T-helper 17 cell (primary cell): ENCODE data around the gene PTPN22. TPM values are rescaled to one million over a fixed set of nuclear protein-coding genes. Genes with fewer than 3 reads are reported as not detected.

Experiments
- ATAC-seq: fragments of 150-1000 bp; cut with Tn5 transposase; 2 replicates; pipeline ENCODE4 v1.10.0; 2021; ENCODE audit warnings: mild to moderate bottlenecking, moderate library complexity
- DNase-seq, 3 donors: peaks; one replicate each; pipeline versions ENCODE4 v3.0.0 to v3.0.0-alpha.2; 2020 to 2021
- H3K9me3 ChIP-seq: one replicate; pipeline ENCODE4 v1.7.0; 2013; ENCODE audit warnings: low read length, mild to moderate bottlenecking; ENCODE audit not compliant: control insufficient read depth, poor library complexity, severe bottlenecking
- H3K27ac Mint-ChIP-seq: one replicate; pipeline ENCODE4 v1.8.0; 2022; ENCODE audit warnings: mild to moderate bottlenecking, moderate library complexity, mixed read lengths
- H3K27me3 Mint-ChIP-seq: one replicate; pipeline ENCODE4 v1.8.0; 2022; ENCODE audit warnings: mixed read lengths
- H3K36me3 Mint-ChIP-seq: one replicate; pipeline ENCODE4 v1.8.0; 2022; ENCODE audit warnings: low read depth, mixed read lengths
- H3K4me1 Mint-ChIP-seq: one replicate; pipeline ENCODE4 v1.8.0; 2022; ENCODE audit warnings: mild to moderate bottlenecking, mixed read lengths
- H3K4me3 Mint-ChIP-seq: one replicate; pipeline ENCODE4 v1.8.0; 2022; ENCODE audit warnings: mild to moderate bottlenecking, moderate library complexity, mixed read lengths
- total RNA-seq, 4 donors: library from RNA in 2 of 4; stranded (reverse) in 2 of 4; gene quantifications; one replicate each; pipeline ENCODE4 v1.2.3 and lab custom pipeline; 2022 to 2026

PTPN22 gene
- total RNA-seq, 2 donors from 2014 or later: 40.8 to 42.6 TPM

DNA sequence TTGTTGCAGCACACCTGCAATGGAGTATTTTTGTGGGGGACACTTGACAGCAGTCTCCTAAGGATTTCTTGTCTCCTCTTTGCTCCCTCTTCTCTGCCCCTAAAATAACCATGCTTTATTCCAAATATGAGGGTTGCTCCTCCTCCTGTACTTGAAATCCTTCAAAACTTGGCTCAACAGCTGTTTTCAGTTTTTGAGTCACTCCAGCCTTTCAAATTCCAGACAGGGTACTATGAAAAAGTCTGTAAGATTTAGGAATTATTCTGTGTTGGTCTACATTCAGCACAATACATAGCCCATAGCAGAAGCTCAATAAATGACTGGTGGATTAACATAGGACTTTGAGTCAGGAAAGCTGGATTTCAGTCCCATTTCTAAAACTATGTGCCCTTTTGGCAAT lies 27.6 kb upstream of the PTPN22 start:
- H3K27me3 Mint-ChIP-seq: no peaks in the 10 kb centered on the region
- H3K4me1 Mint-ChIP-seq: peaks cover 44% of the 10 kb centered on the region
- H3K9me3 ChIP-seq: no peaks in the 10 kb centered on the region
- ATAC-seq: no peak
- DNase-seq: no peak
- no peak overlapping the region for H3K4me3 Mint-ChIP-seq
- H3K27ac Mint-ChIP-seq: peak overlapping the region; percentile 60
- peaks cover 14% of the 10 kb centered on the region for H3K36me3 Mint-ChIP-seq

DNA sequence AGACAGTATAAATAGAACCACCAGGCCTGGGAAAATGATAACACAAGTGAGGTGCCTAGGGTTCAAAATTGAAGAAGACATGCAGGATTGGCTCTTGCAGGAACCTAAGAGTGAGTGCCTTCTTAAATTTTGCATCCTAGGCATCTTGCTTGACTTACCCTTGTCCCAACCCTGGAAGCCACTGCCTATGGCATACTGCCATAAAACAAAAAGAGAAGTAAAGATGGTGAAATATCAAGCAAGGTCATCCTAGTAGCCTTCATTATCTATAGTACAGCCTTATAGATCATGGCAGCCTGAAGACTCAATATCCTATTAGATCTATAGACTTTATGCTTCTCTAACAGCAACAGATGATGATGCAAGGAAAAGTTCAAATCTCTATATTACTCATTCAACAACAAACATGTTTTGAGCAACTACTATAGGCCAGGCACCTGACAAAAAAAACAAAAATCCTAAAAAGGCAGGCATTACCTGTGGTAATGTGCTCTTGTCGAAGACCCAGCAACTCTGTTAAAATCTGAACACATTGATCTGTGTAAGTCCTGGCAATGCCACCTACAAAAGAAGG lies 26.8 kb upstream of the PTPN22 start:
- peaks cover 17% of the 10 kb centered on the region for H3K36me3 Mint-ChIP-seq
- peak overlapping the region; percentile 32 for H3K27ac Mint-ChIP-seq
- ATAC-seq: no peak
- no peak for DNase-seq
- H3K27me3 Mint-ChIP-seq: no peaks in the 10 kb centered on the region
- peaks cover 39% of the 10 kb centered on the region for H3K4me1 Mint-ChIP-seq
- H3K4me3 Mint-ChIP-seq: no peak overlapping the region
- H3K9me3 ChIP-seq: no peaks in the 10 kb centered on the region

DNA sequence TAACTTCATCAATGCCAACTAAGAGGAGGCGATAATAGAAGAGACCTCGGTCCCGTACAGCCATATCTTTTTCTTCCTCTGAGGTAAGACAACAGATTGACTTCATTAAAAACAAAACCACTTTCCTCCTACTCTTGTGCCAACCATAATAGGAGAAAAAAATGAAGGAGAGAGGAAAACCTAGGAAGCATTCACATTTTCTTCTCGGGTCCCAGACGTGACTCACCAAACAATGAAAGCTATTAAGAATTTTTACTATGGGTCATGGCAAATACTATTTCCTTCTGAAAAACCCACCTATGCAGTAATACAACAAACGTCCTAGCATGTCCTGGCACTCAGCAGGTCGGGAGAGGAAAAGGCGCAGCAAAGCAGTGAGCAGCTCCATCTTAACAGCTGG lies 24.4 kb upstream of the PTPN22 start:
- H3K27ac Mint-ChIP-seq: no peak overlapping the region
- DNase-seq: no peak
- H3K36me3 Mint-ChIP-seq: peaks cover 17% of the 10 kb centered on the region
- no peaks in the 10 kb centered on the region for H3K27me3 Mint-ChIP-seq
- peaks cover 18% of the 10 kb centered on the region for H3K4me1 Mint-ChIP-seq
- ATAC-seq: no peak
- H3K4me3 Mint-ChIP-seq: no peak overlapping the region
- H3K9me3 ChIP-seq: no peaks in the 10 kb centered on the region

DNA sequence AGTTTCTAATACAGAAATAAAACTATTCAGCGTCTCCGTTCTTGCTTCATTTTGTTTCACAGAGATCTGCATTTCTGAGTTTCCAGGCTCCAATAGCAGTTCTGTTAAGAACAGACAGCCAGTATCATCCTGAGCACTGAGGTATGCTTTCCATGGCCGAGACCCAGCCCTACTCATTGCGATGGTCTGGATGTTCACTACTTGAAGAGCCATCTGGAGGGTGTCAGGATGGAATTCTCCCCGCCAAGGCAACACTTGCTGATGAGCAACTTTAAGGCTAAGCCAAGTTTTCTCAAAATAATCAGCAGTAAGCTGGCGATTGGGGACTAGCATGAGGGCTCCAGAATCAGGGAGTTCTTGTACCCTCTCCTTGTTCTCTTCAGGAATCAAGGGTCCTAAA lies 23.6 kb upstream of the PTPN22 start:
- ATAC-seq (no peak), DNase-seq (no peak)
- H3K9me3 ChIP-seq: no peaks in the 10 kb centered on the region
- Mint-ChIP-seq H3K4me1 (peaks cover 21% of the 10 kb centered on the region), H3K36me3 (peaks cover 17% of the 10 kb centered on the region), H3K27ac (peak overlapping the region; percentile 61), H3K27me3 (no peaks in the 10 kb centered on the region), H3K4me3 (no peak overlapping the region)

DNA sequence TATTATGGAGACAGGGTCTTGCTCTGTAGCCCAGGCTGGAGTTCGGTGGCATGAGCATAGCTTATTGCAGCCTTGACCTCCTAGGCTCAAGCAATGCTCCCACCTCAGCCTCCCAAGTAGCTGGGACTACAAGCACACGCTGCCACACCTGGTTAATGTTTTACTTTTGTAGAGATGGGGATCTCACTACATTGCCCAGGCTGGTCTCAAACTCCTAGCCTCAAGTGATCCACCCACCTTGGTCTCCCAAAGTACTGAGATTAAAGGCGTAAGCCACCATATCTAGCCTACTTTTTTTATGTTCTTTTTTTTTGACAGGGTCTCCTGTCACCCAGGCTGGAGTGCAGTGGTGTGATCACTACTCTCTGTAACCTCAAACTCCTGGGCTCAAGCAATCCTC lies 21.8 kb upstream of the PTPN22 start:
- Mint-ChIP-seq H3K27me3 (no peaks in the 10 kb centered on the region), H3K4me3 (no peak overlapping the region), H3K4me1 (peaks cover 15% of the 10 kb centered on the region), H3K36me3 (peaks cover 10% of the 10 kb centered on the region), H3K27ac (peak overlapping the region; percentile 61)
- no peak for DNase-seq
- H3K9me3 ChIP-seq: no peaks in the 10 kb centered on the region
- ATAC-seq: no peak

DNA sequence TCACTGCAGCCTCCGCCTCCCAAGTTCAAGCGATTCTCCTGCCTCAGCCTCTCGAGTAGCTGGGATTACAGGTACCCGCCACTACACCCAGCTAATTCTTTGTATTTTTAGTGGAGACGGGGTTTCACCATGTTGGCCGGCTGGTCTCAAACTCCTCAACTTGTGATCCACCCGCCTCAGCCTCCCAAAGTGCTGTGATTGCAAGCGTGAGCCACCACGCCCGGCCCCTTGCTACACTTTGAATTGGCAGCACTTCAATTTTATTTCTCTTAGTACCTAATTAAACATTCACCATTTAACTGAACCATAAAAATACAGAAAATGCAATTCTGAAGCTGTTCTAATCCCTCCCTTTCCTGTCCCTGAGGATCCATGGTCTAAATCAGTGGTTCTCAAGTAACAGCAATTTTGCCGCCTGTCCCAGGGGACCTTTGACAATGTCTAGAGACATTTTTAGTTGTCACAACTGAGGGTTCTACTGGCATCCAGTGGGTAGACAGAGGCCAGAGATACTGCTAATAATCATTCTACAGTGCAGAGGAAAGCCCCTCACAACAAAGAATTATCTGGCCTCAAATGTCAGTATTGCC lies 20.2 kb upstream of the PTPN22 start:
- no peak for DNase-seq
- no peaks in the 10 kb centered on the region for H3K9me3 ChIP-seq
- Mint-ChIP-seq H3K4me3 (no peak overlapping the region), H3K27me3 (no peaks in the 10 kb centered on the region), H3K27ac (peak overlapping the region; percentile 24), H3K4me1 (peaks cover 16% of the 10 kb centered on the region), H3K36me3 (peaks cover 10% of the 10 kb centered on the region)
- no peak for ATAC-seq

DNA sequence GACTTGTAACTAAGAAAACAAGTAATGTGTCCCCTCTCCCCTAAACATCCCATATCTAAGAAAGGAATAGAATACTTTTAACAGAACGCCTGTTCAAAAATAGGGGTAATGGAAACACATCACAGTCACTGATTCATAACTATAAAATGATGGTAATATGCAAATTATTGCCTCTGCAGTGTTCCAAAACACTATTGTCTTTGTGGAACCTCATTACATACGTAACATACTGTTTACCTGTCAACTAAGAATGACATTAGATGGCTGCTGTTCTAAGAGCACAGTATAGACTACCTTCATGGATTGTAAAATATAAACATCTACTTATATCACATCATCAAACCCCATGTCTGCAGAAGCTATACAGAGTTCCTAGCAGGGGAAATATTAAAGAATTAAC lies 19.3 kb upstream of the PTPN22 start:
- H3K4me3 Mint-ChIP-seq: no peak overlapping the region
- ATAC-seq (no peak), DNase-seq (no peak)
- H3K36me3 Mint-ChIP-seq: peaks cover 7% of the 10 kb centered on the region
- peak overlapping the region; percentile 24 for H3K27ac Mint-ChIP-seq
- no peaks in the 10 kb centered on the region for H3K9me3 ChIP-seq
- H3K27me3 Mint-ChIP-seq: no peaks in the 10 kb centered on the region
- peaks cover 22% of the 10 kb centered on the region for H3K4me1 Mint-ChIP-seq

DNA sequence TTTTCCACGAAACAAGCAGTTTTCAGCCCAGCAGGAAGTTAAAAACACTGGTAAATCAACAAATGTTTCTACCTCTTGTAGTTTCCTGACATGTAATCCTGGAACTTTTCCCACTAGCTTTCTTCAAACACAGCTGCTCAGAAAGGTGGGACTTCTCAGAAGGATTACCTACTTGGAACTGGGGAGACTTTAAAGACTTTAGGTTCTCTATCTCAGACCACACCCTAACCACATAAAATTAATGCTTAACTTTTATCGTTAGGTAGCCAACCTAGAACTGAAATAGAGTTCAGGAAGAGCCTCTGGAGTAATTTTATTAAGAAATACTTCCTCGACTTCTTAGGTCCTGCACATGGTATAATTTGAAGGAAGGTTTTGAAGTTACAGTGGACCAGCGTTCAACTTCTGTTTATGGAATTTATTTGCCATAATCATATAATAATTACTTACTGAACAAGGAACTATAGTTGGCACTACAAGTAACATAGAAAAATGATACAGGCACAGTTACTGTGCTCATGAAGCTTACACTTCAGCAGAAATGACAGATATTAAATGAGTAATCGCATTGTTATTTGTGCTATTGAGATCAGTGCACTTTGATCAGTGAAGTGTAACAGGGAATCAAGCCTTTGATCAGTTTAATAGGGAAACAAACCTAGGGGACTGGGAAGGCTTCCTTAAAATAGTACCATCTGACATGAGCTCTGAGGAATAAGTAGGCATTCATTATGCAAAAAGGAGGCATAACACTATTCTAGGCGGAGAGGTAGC lies 16.1 kb upstream of the PTPN22 start, which contains the start of gene BCL2L15:
Gene BCL2L15, minus strand, starts transcription at position 180 of the 774 bp plus-strand sequence. CDS start 206 bp downstream, outside the sequence.
- Mint-ChIP-seq H3K4me3 (peak within 1 kb of the TSS; percentile 83), H3K36me3 (no peaks in the 10 kb centered on the region), H3K4me1 (peaks cover 28% of the 10 kb centered on the region), H3K27me3 (no peaks in the 10 kb centered on the region), H3K27ac (peak within 1 kb of the TSS; percentile 44)
- DNase-seq: no peak
- no peak for ATAC-seq
- no peaks in the 10 kb centered on the region for H3K9me3 ChIP-seq

DNA sequence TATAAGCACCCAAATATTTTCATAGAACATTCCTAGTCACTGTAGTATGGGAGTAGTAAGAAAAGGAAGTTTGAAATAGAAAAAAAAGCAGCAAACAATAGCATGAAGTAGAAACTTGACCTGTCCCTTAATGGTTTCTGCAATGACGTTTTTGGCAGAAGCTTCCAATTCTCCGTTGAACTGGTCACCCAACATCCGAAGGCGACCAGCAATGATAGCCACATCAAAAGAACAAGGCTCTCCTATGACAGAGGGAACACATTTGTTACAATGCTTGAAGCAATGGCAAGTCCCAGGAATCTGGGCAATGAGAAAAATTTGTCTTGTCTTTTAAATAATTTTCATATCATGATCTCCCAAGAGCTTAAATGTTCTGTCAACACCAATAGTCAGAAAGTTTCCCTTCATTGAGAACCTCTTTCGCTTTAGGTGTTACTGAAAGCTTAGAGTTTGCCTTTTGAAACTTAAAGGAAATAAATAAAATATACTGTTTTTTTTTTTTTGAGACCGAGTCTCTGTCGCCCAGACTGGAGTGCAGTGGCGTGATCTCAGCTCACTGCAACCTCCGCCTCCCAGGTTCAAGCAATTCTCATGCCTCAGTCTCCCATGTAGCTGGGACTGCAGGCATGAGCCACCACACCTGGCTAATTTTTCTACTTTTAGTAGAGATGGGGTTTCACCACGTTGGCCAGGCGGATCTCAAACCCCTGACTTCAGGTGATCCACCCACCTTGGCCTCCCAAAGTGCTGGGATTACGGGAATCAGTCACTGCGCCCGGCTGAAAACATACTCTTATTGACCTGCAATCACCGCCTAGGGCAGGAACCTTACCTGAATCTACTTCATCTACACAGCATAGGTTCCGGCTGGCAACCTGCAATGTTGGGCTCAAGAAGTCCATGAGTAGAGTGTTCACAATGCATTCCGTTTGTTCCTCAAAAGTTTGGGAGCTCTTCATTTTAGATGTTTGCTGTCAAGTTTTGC lies 15.2 kb upstream of the PTPN22 start:
- H3K27ac Mint-ChIP-seq: peak overlapping the region; percentile 44
- DNase-seq (no peak), ATAC-seq (no peak)
- peak overlapping the region; percentile 83 for H3K4me3 Mint-ChIP-seq
- no peaks in the 10 kb centered on the region for H3K9me3 ChIP-seq
- no peaks in the 10 kb centered on the region for H3K27me3 Mint-ChIP-seq
- H3K4me1 Mint-ChIP-seq: peaks cover 29% of the 10 kb centered on the region
- H3K36me3 Mint-ChIP-seq: no peaks in the 10 kb centered on the region

DNA sequence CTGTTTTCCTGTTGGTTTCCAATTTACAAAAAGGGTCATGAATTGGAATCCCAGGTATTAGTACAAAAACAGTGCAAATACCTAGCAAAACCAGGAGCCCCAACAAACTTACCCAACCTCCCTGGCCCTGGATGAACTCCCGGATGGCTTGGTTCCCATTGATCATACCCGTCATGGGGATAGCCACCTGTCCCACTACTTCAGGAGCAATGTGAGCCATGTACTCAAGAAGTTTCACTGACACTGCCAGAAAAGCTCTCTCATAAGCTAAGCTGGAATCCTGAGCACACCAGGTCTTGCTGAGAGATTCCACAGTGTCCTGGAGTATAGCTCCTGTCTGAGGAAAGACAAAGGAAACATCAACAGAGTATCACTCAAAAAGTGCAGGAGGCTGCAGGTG lies 10.1 kb upstream of the PTPN22 start:
- H3K27ac Mint-ChIP-seq: peak overlapping the region; percentile 90
- peaks cover 51% of the 10 kb centered on the region for H3K4me1 Mint-ChIP-seq
- ATAC-seq (no peak), DNase-seq (no peak)
- no peak overlapping the region for H3K4me3 Mint-ChIP-seq
- H3K27me3 Mint-ChIP-seq: no peaks in the 10 kb centered on the region
- no peaks in the 10 kb centered on the region for H3K9me3 ChIP-seq
- H3K36me3 Mint-ChIP-seq: peaks cover 3% of the 10 kb centered on the region

DNA sequence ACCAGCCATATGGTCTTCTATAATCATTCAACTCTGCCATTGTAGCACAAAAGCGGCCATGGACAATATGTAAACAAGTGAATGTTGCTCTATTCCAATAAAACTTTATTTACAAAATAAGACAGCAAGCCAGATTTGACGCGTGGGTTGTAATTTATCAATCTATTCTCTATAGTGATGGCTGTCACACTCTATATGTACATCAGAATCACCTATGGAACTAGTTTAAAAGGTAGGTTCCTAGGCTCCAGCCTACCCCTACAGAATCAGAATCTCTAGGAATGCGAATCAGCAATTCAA lies 8.2 kb upstream of the PTPN22 start:
- Mint-ChIP-seq H3K4me1 (peaks cover 52% of the 10 kb centered on the region), H3K27ac (peak overlapping the region; percentile 90), H3K4me3 (no peak overlapping the region), H3K27me3 (no peaks in the 10 kb centered on the region), H3K36me3 (peaks cover 3% of the 10 kb centered on the region)
- ATAC-seq: no peak
- no peaks in the 10 kb centered on the region for H3K9me3 ChIP-seq
- no peak for DNase-seq

DNA sequence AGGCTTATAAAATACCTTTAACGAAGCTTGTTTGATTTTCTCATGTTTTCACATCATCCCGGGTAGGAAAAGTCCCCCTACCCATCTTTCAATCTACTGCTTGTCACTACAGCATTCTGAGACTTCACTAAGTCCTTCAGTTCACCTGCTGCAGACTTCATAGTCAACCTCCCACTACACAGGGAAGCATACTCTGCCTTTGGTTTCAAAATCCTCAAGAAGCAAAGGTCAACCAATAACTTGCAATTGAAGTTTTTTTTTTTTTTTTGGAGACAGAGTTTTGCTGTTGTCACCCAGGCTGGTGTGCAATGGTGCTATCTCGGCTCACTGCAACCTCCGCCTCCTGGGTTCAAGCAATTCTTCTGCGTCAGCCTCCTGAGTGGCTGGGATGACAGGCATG lies 4.7 kb upstream of the PTPN22 start:
- ATAC-seq: no peak
- H3K27ac Mint-ChIP-seq: peak overlapping the region; percentile 82
- H3K9me3 ChIP-seq: no peaks in the 10 kb centered on the region
- no peaks in the 10 kb centered on the region for H3K27me3 Mint-ChIP-seq
- H3K4me3 Mint-ChIP-seq: no peak overlapping the region
- H3K36me3 Mint-ChIP-seq: peaks cover 3% of the 10 kb centered on the region
- DNase-seq: no peak
- peaks cover 60% of the 10 kb centered on the region for H3K4me1 Mint-ChIP-seq

DNA sequence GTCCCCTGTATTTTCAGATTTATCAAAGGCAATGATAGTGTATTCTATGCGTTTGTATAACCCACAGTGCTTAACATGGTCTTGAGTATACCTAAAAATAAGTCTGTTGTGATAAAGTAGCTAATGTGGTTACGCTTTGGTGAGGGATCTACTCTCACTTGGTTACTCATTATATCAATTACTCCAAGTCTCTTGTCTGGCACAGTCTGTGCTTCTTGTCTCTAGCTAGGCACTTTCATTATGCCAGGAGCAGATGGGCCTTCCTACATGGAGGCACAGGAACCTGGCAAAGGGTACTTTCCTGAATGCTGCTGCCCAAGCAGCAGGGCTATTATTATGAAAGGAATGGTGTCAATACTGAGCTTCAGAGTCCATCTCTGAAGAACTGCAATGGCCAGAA lies 4.2 kb upstream of the PTPN22 start:
- Mint-ChIP-seq H3K27me3 (no peaks in the 10 kb centered on the region), H3K4me3 (no peak overlapping the region), H3K4me1 (peaks cover 58% of the 10 kb centered on the region), H3K27ac (peak overlapping the region; percentile 82), H3K36me3 (peaks cover 3% of the 10 kb centered on the region)
- H3K9me3 ChIP-seq: no peaks in the 10 kb centered on the region
- ATAC-seq (no peak), DNase-seq (no peak)
